ENCODE measurements around the gene INPP4A.

Gene INPP4A

GRCh38 chr2:98436734-98437133 lies 7.9 kb upstream of the INPP4A start:
- DNase-seq (ENCODE audit: low spot score): no peak

GRCh38 chr2:98438190-98439133 lies 6.2 kb upstream of the INPP4A start:
- DNase-seq (ENCODE audit: low spot score) (no peak), FAIRE-seq (no peak)

More at GRCh38 chr2:98436734-98437133, 7.9 kb upstream of the INPP4A start:
- no peak for FAIRE-seq

DNA sequence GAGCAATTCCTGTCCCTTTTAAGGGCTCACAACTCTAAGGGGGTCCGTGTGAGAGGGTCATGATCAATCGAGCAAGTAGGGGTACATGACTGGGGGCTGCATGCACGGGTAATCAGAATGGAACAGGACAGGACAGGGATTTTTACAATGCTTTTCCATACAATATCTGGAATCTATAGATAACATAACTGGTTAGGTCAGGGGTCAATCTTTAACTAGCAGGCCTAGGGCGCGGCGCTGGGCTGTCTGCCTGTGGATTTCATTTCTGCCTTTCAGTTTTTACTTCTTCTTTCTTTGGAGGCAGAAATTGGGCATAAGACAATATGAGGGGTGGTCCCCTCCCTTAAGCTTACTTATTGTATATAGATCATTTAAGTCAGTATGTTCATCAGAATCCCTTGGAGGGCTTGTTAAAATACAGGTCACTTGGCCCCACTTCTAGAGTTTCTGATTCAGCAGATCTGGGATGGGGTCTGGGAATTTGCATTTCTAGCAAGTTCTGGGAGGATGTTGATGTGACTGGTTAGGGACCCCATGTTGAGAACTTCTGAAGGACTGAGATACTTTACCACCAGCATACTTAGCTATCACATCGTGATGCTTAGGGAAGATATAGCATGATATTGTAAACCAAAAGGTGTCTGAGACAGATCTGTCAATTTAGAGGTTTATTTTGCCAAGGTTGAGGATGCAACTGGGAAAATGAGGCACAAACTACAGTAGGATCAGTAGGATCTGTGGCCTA lies 2.8 kb upstream of the INPP4A start:
- no peak for FAIRE-seq
- DNase-seq (ENCODE audit: low spot score): no peak

DNA sequence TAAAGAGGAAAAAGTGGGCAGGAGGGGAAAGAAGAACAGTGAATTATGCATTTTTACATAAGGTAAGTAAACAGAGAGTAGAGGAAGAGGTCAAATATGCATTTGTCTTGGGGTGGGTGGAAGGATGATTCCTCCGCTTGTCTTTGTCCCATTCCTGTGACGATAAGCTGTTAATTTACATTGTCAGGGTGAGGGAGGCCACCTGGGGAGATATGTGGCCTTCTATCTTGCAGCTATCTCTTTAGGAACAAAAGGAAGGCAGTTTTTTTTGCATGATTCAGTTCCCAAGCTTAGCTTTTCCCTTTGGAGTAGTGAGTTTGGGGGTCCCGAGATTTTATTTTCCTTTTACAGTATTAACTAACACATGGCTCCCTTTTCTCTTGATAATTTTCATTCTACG lies 2.2 kb upstream of the INPP4A start:
- DNase-seq (ENCODE audit: low spot score): no peak
- no peak for FAIRE-seq

DNA sequence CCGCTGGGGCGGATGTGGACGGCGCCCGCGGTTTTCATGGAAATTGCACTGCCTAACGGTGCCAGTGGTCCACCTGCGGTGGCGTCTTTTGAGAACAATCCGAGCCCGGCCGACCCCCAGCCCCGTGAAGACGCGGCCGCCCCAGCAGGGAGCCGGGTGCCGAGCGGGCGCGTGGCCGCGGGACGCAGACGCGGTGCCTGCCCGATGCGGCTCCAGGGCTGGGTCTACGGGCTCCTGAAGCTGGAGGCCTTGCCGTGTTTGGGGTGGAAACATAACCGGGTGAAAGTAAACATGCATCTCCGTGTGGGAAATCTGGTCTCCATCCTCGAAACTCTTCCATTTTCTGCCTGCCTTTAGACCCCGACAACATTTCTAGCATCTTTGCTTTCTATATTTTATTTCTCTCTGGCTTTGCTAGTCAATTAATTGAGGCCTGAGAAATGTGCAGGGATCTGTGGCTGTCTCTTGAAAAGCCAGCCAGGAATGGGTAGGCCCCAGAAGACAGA lies 572 bp downstream of the INPP4A start:
- DNase-seq (ENCODE audit: low spot score) (no peak), FAIRE-seq (no peak)

- DNase-seq (ENCODE audit: low spot score) (no peak), FAIRE-seq (no peak)
Measured at GRCh38 chr2:98445683-98446581, 1.3 kb downstream of the INPP4A start.

DNA sequence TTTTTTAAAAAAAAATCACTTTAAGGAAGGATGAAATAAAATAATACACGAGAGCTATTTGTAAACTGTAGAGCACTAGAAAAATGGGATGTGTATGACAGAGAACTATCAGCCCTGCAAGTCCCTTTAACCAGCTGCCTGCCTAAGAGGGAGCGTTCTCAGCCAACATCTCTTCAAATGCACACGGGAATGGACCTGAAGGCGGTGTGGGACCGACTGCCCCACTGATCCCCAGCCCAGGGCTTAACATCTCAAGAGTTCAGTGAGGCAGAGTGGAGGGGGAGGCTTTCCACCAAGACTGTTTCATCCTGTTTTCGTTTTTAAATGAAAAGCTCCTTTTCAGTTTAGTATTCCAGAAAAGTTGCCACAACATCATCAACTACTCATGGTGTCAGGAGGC lies 2.2 kb downstream of the INPP4A start:
- FAIRE-seq: no peak
- no peak for DNase-seq (ENCODE audit: low spot score)

DNA sequence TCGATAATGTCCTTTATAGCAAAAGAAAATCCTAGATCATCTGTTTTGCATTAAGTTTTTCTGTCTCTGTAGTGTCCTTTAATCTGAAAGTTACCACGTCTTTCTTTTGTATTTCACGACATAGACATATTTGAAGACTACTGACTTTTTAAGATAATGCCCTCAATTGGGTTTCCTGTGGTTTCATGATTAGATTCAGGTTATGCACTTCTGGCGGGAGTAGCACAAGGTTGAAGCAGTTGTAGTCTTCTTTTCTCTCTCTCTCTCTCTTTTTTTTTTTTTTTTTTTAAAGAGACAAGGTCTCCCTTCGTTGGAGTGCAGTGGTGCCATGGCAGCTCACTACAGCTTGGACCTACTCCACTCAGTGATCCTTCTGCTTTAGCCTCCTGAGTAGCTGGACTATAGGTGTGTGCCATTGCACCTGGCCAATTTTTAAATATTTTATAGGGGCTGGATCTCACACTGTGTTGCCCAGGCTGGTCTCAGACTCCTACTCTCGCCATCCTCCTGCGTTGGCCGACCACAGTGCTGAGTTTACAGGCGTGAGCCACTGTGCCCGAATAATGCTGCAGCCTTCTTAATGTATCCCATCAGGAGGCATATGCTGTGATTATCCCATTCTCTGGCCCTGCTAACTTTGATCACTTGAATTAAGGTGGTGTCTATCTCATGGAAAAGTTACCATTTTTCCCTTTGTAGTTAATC lies 3.9 kb downstream of the INPP4A start:
- FAIRE-seq: no peak
- no peak for DNase-seq (ENCODE audit: low spot score)

DNA sequence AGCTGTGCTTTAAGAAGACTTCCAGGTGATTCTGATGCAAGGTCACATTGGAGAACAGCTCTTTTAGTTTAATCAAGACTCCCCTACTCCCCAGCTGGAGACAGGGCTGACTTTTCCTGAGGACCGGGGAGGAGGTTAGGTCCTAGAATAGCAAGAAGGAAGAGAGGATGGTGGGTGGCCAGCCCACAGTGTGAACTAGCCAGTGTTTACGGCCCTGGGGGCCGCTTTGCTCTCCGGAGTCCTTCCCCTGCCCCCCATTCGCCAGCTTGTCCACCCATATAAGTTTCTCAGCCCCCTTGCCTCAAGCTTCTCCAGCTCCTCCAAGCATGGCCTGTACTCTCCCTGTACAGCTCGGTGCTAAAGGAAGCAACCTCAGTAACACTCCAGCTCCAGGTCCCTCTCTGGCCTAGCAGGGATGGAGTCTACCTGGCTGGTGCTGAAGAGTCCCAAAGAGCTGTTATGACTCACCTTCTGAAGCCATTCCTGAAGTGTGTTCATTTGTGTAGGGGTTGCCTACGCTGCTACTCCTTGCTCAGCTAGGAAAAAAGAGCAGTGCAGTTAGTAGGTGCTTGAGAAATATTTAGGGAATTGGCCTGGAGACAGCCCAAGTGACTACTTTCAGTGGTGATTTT lies 7.9 kb downstream of the INPP4A start:
- FAIRE-seq (no peak), DNase-seq (ENCODE audit: low spot score) (no peak)

DNA sequence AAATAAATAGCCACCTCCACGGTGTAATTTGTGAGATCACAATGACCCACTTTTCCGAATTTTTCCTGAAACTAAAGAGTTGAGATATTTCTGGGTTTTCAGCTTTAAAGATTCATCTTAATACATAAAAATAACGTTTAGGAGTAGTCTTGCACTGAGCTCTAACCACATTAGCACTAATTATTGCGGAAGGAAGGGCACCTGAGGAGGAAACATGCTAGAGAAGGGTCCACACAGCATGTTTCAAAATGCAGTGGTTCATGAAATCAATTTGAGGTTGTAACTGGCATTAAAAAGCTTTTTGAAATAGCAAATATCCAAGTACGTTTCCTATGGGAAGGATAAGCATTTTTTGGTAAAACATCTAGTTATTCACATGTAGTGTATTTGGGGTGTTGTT lies 8.4 kb downstream of the INPP4A start:
- no peak for DNase-seq (ENCODE audit: low spot score)
- no peak for FAIRE-seq

GRCh38 chr2:98453531-98453930 lies 8.9 kb downstream of the INPP4A start:
- DNase-seq (ENCODE audit: low spot score) (no peak), FAIRE-seq (no peak)

GRCh38 chr2:98454073-98454472 lies 9.4 kb downstream of the INPP4A start:
- DNase-seq (ENCODE audit: low spot score): no peak
- FAIRE-seq: no peak

DNA sequence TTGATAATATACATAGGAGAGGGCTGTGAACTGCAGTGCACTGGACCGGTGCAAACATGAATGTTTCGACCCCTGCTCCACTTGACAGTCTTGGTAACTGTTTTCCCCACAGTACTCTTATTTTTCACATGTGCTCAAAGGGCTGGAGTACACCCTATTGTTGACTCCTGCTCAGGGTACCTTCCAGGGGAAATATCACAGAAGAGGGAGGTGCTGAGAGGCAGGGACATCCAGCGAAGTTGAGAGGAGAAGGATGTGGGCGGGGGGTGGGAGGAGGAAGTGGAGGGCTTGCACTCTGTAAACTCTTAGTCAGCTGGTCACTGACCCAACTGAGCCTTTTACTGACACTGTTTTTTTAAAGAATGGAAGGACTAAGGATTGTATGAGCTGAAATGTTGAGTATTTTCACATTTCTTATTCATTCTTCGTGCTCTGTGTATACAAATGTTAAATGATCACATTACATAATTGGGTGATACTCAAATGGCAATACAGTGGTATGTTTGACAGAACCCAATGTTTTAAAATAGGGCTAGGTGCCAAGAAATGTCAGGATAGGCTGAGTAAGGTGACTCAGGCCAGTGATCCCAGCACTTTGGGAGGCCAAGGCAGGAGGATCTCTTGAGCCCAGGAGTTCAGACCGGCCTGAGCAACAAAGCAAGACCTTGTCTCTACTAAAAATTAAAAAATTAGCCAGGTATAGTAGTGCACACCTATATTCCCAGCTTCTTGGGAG lies 10.0 kb downstream of the INPP4A start:
- DNase-seq (ENCODE audit: low spot score): peak; percentile 21
- FAIRE-seq: no peak

- DNase-seq (ENCODE audit: low spot score) (peak; percentile 50), FAIRE-seq (no peak)
Measured at GRCh38 chr2:98455494-98455976, 10.9 kb downstream of the INPP4A start.

DNA sequence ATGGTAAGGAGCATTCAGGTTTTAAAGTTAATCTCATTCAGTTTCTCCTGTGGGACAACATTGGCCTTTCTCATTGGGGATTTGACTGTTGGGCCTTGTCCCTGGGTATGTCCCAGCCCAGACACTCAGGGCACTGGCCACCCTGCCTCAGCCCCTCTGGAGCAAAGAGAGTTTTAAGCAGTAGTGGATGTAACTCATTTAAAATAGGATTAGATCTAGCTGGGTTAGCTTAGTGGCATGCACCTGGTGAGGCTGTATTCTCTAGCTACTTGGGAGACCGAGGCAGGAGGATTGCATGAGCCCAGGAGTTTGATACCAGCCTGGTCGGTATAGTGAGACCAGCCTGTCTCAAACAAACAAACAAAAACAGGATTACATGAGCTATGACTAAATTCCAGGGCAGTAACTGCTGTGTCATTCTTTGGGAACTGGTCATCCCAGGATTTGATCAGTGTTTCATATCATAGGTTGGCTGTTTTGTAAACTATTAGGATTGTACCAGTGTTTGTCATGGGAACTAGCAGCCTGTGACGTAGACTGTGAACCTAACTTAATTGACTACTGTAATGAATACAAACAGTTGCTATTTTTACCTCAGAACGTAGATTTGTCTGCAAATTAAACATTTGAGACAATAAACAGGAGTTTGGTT lies 12.5 kb downstream of the INPP4A start:
- FAIRE-seq: no peak

GRCh38 chr2:98458207-98458606 lies 13.5 kb downstream of the INPP4A start:
- no peak for DNase-seq (ENCODE audit: low spot score)
- no peak for FAIRE-seq

More for the DNA sequence above, 12.5 kb downstream of the INPP4A start:
- DNase-seq (ENCODE audit: low spot score): peak; percentile 51

DNA sequence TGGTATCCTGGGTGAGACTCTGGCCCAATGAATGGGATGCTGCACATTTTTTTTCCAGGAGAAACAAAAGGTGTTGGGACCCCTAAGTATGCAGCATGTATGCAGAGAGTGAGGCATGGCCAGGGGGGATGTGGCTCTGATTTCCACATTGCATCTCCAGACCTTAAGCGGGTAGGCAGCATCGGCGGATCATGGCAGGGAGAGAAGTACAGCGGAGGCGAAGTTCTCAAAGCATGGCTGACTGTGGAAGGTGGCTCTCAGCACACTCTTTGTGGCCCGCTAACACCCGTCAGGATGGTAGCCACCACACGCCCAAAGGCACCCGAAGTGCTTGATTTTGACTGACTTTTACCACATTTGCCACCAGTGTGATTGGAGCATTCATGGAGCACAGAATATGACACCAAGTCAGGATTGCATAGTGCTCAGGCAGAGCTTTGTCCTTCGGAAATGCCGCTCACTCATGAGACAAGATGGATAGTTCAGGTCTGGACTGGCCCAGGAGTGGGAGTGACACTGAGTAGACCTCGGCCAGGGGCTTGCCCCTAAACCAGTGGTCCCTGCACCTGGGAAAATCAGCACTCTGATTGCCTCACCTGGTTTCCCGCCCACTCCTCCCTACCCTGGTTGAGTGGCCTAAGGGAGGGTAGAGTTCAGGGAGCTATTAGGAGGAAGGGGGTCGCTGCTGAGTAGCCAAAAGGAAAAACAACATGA lies 14.2 kb downstream of the INPP4A start:
- DNase-seq (ENCODE audit: low spot score): no peak
- FAIRE-seq: no peak
